KG1 (cell line): ENCODE measurements around the gene PRAMEF20.
"Not testable (repeated sequence)": the region's sequence is repeated elsewhere in the genome, so short reads cannot be mapped to it uniquely, and the experiment has no call there.

ENCODE experiments used
- DNase-seq: peaks from one replicate; lab custom pipeline; 2025; lab: John Stamatoyannopoulos, UW

PRAMEF20 gene

DNA sequence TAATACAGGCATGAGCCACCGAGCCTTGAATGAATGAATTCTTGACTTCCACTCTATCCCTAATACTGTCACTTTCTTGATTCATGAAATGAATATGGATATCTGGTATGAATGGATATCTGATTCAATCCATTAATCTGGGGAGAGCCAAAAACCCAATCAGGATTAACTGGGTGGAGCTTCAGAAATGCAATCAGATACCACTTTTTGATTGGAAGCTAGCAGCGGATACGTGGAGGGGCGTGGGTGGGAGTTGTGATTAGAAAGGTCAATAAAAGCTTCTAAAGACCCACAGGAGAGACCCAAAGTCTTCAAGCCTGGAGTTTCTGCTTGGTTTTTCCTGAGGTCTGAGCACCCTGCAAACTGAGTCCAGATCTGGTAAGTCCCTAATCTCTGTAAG lies at the start of gene PRAMEF20:
Gene PRAMEF20 (plus strand): TSS at position 301 of the 400 bp plus-strand sequence. CDS start 5,905 bp downstream, outside the sequence.
- DNase-seq: not testable (repeated sequence)

GRCh38 chr1:13362364-13362763 lies 47.9 kb upstream of the PRAMEF20 start:
- not testable (repeated sequence) for DNase-seq

DNA sequence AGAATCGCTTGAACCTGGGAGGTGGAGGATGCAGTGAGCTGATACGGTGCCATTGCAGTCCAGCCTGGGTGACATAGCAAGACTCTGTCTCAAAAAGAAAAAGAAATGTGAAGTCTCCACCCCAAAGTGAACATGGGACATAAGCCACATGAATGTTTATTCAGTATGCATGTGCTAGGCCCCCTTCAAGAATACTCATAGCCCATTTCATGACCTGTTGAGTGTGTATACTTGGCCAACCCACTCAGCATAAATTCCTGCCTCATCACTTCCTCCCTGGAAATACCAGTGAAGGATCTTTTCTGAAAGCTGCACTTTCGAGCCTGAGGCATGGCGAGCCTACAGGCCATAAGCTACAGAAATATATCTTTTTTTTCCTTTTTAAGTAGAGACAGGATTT lies 45.3 kb upstream of the PRAMEF20 start:
- not testable (repeated sequence) for DNase-seq

DNA sequence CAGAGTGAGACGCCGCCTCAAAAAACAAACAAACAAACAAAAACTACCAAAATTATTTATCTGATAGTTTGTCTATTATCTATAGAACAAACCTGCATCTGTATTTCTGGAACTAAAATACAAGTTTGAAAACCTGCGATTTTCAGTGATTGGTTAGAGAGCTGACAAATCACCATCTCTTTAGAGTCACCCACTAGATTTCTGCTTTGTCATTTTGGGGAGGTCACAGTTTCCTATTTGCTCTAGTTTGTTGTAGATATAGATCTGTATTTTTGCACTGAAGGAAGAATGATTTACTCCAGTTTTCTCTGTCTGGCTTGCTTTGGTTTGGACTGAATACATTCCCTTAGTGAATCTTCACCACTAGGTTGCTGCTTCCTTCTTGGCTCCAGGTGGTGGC lies 43.7 kb upstream of the PRAMEF20 start:
- not testable (repeated sequence) for DNase-seq

DNA sequence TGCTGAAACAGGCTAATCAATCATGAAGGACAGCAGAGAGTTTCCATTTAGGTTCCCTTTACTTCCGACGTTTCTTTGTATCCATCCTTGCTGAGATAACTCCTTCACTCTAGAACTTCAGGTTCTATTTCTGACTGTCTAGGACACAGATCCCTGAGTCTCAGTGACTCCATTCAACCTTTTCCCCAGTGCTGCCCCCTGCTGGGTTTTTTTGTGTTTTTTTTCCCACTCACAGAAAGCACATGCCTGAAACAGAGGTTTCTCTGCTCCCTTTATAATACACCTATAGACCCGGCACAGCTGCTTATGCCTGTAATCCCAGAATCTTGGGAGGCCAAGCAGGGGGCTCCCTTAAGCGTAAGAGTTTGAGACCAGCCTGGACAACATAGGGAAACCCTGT lies 41.7 kb upstream of the PRAMEF20 start:
- not testable (repeated sequence) for DNase-seq

DNA sequence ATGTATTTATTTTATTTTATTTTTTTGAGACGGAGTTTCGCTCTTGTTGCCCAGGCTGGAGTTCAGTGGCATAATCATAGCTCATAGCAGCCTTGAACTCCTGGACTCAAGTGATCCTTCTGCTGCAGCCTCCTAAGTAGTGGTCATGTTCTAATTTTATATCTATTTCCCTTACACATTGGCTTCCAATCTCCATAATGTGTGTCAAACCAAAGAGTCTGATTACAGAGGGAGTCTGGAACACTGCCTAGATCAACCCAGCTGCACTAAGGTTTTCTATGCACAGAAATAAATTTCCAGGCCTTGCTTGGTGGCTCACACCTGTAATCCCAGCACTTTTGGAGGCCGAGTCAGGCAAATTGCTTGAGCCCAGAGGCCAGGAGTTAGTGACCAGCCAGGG lies 31.3 kb upstream of the PRAMEF20 start:
- DNase-seq: not testable (repeated sequence)

GRCh38 chr1:13380380-13380779 lies 29.9 kb upstream of the PRAMEF20 start:
- DNase-seq: not testable (repeated sequence)

- DNase-seq: not testable (repeated sequence)
Measured at GRCh38 chr1:13389332-13389731, 20.9 kb upstream of the PRAMEF20 start, which contains the start of gene PRAMEF17. PRAMEF17 (plus strand) TSS chr1:13389632; CDS start chr1:13389658, 26 bp downstream.

DNA sequence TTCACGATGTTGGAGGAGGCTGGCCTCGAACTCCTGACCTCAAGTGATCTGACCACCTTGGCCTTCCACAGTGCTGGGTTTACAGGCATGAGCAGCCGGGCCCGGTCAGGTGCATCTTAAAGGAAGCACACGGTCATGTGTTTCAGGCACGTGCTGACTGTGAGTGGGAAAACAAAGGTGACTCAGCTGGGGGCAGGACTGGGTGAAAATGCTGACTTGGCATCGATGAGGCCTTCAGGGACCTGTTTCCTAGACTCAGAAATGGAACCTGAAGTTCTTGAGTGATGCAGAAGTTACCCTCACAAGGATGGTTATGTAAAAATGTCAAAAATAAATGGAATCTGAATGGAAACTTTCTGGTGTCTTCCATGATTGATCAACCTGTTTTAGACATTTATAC lies 17.2 kb upstream of the PRAMEF20 start:
- DNase-seq: not testable (repeated sequence)

DNA sequence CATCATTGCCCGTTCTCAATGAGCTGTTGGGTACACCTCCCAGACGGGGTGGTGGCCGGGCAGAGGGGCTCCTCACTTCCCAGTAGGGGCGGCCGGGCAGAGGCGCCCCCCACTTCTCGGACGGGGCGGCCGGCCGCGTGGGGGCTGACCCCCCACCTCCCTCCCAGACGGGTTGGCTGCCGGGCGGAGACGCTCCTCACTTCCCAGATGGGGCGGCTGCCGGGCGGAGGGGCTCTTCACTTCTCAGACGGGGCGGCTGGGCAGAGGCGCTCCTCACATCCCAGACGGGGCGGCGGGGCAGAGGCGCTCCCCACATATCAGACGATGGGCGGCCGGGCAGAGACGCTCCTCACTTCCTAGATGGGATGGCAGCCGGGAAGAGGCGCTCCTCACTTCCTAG lies 15.5 kb upstream of the PRAMEF20 start:
- not testable (repeated sequence) for DNase-seq

GRCh38 chr1:13395311-13395710 lies 14.9 kb upstream of the PRAMEF20 start:
- not testable (repeated sequence) for DNase-seq

- DNase-seq: no peak
Measured at GRCh38 chr1:13407811-13408210, 2.4 kb upstream of the PRAMEF20 start.

- DNase-seq: no peak
Measured at GRCh38 chr1:13430495-13430894, 20.2 kb downstream of the PRAMEF20 start.

DNA sequence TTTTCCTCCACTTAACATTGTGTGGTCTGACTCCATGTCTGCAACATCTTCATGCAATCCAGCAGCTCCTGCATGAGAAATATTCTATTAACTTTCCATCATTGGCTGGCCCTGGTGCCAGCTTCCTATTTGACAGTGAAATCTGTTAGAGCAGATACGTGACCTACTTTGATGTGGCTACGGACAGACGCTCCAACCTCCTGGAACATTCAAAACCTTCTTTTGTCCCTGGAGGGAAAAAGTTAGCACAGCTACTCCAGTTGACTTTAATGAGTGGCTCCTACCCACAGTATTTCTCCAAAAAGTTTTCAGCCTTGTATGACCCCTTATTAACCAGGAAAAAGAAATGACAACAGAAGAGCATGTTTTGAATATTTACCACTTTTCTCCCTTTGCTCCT lies 22.0 kb downstream of the PRAMEF20 start:
- DNase-seq: no peak

DNA sequence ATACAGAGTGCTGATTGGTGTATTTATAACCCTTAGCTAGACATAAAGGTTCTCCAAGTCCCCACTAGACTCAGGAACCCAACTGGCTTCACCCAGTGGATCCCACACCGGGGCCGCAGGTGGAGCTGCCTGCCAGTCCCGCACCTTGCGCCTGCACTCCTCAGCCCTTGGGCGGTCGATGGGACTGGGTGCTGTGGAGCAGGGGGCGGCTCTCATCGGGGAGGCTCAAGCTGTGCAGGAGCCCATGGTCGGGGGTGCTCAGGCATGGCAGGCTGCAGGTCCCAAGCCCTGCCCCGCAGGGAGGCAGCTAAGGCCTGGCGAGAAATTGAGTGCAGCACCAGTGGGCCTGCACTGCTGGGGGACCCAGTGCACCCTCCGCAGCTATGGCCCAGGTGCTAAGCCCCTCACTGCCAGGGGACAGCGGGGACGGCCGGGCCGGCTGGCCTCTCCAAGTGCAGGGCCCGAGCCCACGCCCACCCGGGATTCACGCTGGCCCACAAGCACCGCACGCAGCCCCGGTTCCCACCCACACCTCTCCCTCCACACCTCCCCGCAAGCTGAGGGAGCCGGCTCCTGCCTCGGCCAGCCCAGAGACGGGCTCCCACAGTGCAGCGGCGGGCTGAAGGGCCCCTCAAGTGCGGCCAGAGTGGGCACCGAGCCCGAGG lies 23.6 kb downstream of the PRAMEF20 start:
- DNase-seq: not testable (repeated sequence)

DNA sequence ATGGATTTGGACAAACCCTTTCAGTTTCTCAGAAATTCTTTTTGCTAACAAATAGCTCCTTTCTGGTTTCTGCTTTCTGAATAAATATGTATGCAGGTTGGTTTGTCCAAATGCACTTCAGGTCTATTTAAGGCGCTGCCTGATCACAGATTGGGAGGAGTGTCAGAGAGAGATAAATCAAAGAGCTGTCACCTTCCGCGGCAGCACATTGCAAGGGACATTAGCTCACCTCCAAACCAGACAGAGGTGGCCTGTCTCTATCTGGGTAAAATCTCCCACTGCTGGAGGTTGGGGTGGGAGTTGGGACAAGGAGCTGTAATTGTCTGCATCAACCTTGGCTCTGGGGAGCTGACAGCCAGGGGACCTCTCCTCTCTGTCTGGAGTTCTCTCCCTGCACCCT lies 25.2 kb downstream of the PRAMEF20 start:
- no peak for DNase-seq

- not testable (repeated sequence) for DNase-seq
Measured at GRCh38 chr1:13439104-13439783, 29.0 kb downstream of the PRAMEF20 start.

GRCh38 chr1:13443335-13443979 lies 33.2 kb downstream of the PRAMEF20 start:
- no peak for DNase-seq

- no peak for DNase-seq
Measured at GRCh38 chr1:13450204-13450603, 40.0 kb downstream of the PRAMEF20 start.

GRCh38 chr1:13451399-13451965 lies 41.2 kb downstream of the PRAMEF20 start:
- no peak for DNase-seq

DNA sequence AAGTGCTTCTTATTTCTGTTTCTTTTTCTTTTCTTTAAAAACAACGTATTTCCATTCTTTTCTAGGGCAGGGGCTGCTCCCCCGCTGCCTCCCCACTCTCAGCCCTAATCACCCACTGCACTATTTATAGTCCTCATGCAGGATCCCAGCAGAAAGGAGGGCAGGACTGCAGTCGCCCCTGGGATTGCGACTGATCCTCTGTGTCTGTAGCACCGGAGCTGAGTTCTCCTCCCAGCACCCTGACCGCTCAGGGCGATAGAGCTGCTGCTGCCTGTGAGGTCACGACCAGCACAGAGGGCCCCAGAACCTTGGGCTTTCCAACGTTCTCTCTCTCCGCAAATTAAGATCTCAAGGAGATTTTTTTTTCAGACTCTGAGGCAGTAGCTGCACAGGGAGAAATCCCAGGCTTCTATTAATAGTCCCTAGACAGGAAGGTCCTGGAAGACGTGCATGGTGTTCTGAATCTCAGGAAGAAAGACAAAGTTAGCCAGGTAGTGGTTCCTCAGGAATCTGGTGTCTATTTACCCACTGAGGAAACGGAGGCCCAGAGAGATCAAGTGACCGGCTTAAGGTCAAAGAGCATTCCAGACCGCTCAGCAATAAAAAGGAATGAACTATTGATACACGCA lies 46.8 kb downstream of the PRAMEF20 start:
- DNase-seq: no peak

DNA sequence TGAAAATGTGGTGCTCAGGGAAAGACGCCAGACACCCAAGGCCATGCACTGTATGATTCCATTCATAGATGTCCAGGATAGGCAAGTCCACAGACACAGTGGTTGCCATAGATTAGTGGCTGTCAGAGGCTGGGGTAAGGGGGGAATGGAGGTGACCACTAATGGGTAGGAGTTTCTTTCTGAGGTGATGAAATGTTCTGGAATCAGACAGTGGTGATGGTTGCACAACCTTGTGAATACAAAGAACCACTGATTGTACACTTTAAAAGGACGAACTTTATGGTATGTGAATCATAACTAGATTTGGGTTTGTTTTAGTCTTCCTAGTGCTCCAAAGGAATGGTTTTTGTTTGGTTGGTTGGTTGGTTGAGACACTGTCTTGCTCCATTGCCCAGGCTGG lies 51.7 kb downstream of the PRAMEF20 start:
- DNase-seq: no peak
